Measurements from ENCODE around the gene PRKAG2. TPM values are rescaled to one million over a fixed set of nuclear protein-coding genes. Genes with fewer than 3 reads are reported as not detected.

The PRKAG2 gene
- total RNA-seq, 1 donor from 2014 or later, result 17.7 TPM

DNA sequence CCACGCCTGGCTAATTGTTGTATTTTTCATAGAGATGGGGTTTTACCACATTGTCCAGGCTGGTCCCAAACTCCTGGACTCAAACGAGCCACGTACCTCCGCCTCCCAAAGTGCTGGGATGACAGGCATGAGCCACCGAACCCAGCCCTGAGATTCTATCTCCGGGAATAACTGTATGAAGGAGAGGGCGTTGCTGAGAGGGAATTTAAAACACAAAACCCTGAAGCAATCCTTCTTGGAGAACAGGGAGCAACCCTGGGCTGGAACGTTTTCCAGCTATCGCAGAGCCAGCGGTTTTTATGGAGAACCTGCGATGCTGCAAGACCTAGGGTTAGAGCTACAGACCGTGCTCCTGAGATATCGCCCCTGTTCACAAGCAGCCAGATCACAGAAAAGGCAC lies 144.6 kb downstream of the PRKAG2 start:
- intact Hi-C loops (cut with micrococcal nuclease), result no loop called here

GRCh38 chr7:151731022-151731441 lies 145.9 kb downstream of the PRKAG2 start:
- intact Hi-C loops (cut with micrococcal nuclease), result no loop called here

- intact Hi-C loops (cut with micrococcal nuclease), result no loop called here
Measured at GRCh38 chr7:151730591-151730990, 146.3 kb downstream of the PRKAG2 start.

GRCh38 chr7:151729521-151729921 lies 147.4 kb downstream of the PRKAG2 start:
- intact Hi-C loops (cut with micrococcal nuclease), result no loop called here

- intact Hi-C loops (cut with micrococcal nuclease), result no loop called here
Measured at GRCh38 chr7:151728746-151729145, 148.2 kb downstream of the PRKAG2 start.

- intact Hi-C loops (cut with micrococcal nuclease), result no loop called here
Measured at GRCh38 chr7:151728286-151728660, 148.6 kb downstream of the PRKAG2 start.

DNA sequence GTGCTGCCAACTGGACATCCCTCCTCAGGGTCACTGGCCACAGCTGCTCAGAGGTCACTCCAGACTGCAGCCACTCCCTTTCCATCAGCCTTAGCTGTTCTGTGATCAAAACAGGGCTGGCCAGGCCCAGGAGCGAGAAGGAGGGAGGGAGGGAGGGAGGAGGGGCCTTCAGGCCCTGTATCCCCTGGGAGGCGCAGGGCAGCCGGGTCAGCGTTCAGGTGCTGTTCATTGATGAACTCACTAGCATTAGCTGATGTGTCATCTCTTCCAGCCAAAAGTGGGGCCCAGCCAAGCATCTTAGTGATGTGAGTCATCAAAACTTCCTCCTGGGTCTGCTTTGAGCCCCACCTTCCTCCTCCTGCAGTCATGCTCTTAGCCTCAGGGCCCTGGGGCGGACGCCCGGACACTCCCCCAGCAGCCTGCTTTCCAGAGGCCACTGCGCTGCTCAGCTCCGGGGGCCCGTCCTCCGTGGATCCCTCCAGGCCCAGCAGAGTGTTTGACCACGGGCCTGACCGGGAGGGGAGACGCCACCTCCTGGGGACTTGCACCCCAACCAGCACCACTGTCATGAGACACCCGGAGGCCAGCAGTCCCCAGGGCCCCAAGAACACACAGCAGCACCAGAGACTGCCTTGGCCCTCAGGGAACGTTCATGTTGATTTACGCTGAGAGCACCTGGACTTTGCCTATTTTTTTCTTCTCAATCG lies 149.2 kb downstream of the PRKAG2 start:
- intact Hi-C loops (cut with micrococcal nuclease), result no loop called here

DNA sequence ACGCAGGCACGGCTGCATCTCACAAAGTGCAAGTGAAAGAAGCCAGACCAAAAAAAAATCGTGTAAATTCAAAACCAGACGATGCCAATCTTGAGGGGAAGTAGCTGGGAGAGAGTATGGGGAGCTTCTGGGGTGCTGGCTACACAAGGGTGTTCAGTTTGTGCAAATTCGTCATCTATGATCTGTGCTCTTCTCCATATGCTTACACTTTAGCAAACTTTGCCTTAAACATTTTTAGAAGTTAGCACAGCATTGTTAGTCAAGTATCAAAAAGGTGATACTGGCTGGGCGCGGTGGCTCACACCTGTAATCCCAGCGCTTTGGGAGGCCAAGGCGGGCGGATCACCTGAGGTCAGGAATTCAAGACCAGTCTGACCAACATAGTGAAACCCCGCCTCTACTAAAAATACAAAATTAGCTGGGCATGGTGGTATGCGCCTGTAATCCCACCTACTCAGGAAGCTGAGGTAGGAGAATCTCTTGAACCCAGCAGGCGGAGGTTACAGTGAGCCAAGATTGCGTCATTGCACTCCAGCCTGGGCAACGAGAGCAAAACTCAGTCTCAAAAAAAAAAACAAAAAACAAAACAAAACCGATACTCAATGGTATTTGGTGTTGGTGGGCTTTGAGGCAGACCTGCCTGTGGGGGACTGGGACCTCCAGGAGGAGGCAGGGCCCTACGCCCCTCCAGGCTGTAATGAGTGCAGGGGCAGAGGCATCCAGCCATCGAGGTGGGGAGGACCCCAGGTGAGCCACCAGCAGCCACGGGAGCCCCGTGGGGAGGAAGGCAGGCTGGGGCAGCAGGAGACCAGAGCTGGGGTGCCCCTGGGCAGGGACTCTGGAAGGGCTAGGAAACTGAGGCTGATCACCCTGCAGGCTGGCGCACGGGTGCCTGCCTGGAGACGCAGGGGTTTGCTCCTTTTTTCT lies 150.0 kb downstream of the PRKAG2 start:
- intact Hi-C loops (cut with micrococcal nuclease), result no loop called here

DNA sequence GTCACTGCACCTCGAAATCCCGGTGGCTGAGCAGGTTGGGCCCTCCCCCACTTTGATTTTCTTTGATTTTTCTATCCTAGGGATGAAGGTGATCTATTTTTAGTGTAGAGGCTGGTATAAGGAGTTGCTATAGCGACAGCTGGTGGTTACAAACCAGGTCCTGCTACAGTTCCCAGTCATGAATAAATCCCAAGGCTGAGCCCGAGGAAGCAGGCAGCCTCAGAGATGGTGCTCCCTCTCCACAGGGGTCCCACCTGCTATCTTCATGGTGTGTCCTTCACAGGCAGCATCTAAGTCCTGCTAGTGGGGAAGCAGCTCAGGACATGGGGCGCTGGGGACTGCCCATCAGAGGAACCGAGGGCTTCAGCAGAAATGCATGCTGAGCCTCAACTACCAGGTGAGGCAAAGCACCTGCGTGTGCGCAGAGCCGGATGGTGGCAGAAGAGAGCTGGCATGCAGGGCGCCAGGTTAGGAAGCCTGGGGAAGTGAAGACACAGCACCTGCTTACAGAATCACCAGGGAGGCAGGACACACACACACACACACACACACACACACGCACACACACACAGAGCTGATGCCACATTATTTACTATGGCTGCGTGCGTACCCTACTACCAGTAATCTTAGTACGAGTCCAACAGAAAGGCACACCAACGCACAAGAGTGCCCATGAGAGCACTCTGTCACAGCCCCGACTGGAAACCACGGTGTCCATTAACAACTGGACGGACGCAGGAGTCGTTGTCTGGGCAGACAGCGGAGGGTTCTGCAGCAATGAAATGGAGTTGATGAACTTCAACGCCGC lies 150.9 kb downstream of the PRKAG2 start:
- intact Hi-C loops (cut with micrococcal nuclease), result no loop called here

- intact Hi-C loops (cut with micrococcal nuclease), result no loop called here
Measured at GRCh38 chr7:151724920-151725584, 151.9 kb downstream of the PRKAG2 start.

DNA sequence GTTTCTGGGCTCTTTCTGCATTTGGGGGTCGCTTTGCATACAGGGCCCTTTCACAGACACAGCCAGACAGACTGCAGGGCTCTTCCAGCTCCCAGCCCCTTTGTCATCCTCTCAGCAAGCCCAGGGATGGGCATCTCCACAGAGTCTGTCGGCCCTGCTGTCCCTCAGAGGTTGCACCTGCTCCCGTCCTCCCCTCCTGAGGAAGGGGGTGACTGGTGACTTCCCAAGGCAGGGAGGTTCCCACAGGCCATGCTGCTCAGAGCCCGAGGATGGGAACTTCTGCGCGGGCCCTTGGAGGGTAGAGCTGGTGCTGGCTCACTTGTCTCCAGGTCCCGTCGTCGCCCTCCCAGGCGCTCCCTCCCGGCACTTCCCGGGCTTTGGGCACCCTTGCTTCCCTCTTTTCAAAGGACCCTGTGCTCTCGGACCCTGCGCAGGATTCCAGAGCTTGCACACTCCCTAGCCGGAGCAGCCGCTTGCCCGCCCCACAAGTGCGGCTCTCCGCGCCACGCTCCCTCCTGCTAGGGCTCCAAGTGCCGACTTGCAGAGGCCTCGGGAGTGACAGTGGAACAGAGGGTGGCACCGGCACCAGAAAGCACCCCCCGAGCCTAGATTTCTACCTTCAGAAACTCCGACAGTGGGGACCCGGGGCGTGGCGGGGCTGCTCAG lies 152.5 kb downstream of the PRKAG2 start:
- intact Hi-C loops (cut with micrococcal nuclease), result no loop called here

- intact Hi-C loops (cut with micrococcal nuclease), result no loop called here
Measured at GRCh38 chr7:151723321-151723720, 153.6 kb downstream of the PRKAG2 start.

DNA sequence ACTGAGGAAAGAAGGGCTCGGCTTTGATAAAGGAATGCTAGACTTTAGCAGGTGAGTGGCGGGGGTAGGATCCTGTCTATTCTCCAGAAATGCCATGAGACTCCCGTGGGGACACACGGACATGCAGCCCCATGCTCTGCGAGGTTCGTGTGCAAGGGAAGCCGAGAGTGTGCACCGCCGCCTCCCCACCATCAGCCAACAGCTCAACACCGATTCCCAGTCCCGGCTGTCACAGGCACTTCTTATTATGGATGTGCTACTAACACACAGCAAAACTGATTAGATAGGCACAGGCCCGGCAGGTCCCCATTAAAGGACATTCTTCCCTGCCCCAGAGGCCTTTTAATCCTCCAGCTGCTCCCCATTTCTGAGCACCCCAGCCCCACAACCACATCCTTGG lies 154.4 kb downstream of the PRKAG2 start:
- intact Hi-C loops (cut with micrococcal nuclease), result no loop called here

GRCh38 chr7:151721694-151722093 lies 155.2 kb downstream of the PRKAG2 start:
- intact Hi-C loops (cut with micrococcal nuclease), result no loop called here

GRCh38 chr7:151721236-151721635 lies 155.7 kb downstream of the PRKAG2 start:
- intact Hi-C loops (cut with micrococcal nuclease), result no loop called here

GRCh38 chr7:151720280-151720679 lies 156.6 kb downstream of the PRKAG2 start:
- intact Hi-C loops (cut with micrococcal nuclease), result no loop called here

GRCh38 chr7:151719897-151720242 lies 157.0 kb downstream of the PRKAG2 start:
- intact Hi-C loops (cut with micrococcal nuclease), result no loop called here

- intact Hi-C loops (cut with micrococcal nuclease), result no loop called here
Measured at GRCh38 chr7:151719031-151719896, 157.7 kb downstream of the PRKAG2 start.

GRCh38 chr7:151717918-151718317 lies 159.0 kb downstream of the PRKAG2 start:
- intact Hi-C loops (cut with micrococcal nuclease), result no loop called here

DNA sequence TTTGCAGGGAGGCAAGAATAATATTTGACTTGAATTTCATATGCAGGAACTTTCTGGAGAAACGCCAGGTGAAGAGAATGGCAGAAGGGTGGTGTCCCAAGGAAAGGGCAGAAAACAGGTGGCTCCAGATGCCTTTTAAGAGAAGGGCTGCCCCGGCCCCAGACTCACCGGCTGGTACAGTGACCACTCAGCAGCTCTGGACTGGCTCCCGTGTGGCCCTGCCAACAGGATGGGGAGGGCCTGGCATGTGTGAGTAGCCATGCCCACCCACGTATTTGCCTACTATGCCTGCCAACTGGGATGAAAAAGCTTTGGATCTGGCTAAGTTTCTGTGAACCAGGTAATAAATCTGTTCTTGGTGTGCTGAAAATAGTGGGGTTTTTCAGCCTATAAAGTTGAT lies 159.5 kb downstream of the PRKAG2 start:
- intact Hi-C loops (cut with micrococcal nuclease), result no loop called here

Data from T-helper 1 cell treated with Interleukin-12 subunit alpha and Interleukin-12 subunit beta and Interleukin-4 antibody, amounts not matched to agents 30 ng/mL and 1 ng/mL, for 36 hours (primary cell).